Spleen (tissue), 11 donors: ENCODE data around the gene ATP8B2. TPM values are rescaled to one million over a fixed set of nuclear protein-coding genes. Genes with fewer than 3 reads are reported as not detected.
A peak's percentile ranks its signal among the peaks of the same experiment; 100 is the strongest.

Experiments
- DNase-seq: peaks from one replicate; pipeline ENCODE4 v3.0.0-alpha.2; 2020
- H3K27ac ChIP-seq, 8 donors: fragments of 200-600 bp; sonication (generic) in 7 of 8; 1 replicate in 4 of 8; 2 replicates in 4 of 8; pipeline versions ENCODE4 v1.5.0 to v1.8.0; 2016 to 2021; ENCODE audit warnings: inconsistent platforms in 4 of 8, mild to moderate bottlenecking in 4 of 8, moderate library complexity in 1 of 8
- H3K27me3 ChIP-seq, 7 donors: fragments of 200-600 bp; sonication (generic) in 6 of 7; replicated peaks in 1 of 7; 1 replicate in 4 of 7; 2 replicates in 3 of 7; pipeline versions ENCODE4 v1.5.0 to v1.8.0; 2016 to 2021; ENCODE audit warnings: inconsistent platforms in 3 of 7, mild to moderate bottlenecking in 1 of 7
- H3K36me3 ChIP-seq, 6 donors: fragments of 200-600 bp; sonication (generic) in 5 of 6; 1 replicate in 4 of 6; 2 replicates in 2 of 6; pipeline versions ENCODE4 v1.5.0 to v1.8.0; 2016 to 2021; ENCODE audit warnings: inconsistent platforms in 2 of 6
- H3K4me1 ChIP-seq, 6 donors: fragments of 200-600 bp; sonication (generic) in 5 of 6; 1 replicate in 3 of 6; 2 replicates in 3 of 6; pipeline versions ENCODE4 v1.5.0 to v1.8.0; 2016 to 2021; ENCODE audit warnings: inconsistent platforms in 3 of 6
- H3K4me3 ChIP-seq, 8 donors: fragments of 200-600 bp; sonication (generic) in 7 of 8; 1 replicate in 4 of 8; 2 replicates in 4 of 8; pipeline versions ENCODE4 v1.5.0 to v1.8.0; 2016 to 2021; ENCODE audit warnings: inconsistent platforms in 4 of 8, mild to moderate bottlenecking in 4 of 8, moderate library complexity in 2 of 8
- H3K9me3 ChIP-seq, 8 donors: fragments of 200-600 bp; sonication (generic) in 7 of 8; 1 replicate in 4 of 8; 2 replicates in 4 of 8; pipeline versions ENCODE4 v1.5.0 to v1.8.0; 2016 to 2021; ENCODE audit warnings: inconsistent platforms in 4 of 8
- POLR2A ChIP-seq, 3 donors: fragments of 450-650 bp; IDR thresholded peaks; one replicate each; pipeline ENCODE4 v1.5.1; 2017; ENCODE audit warnings: antibody characterized with exemption in 3 of 3, mild to moderate bottlenecking in 1 of 3
- POLR2AphosphoS5 ChIP-seq, 3 donors: sonication (generic); formaldehyde crosslinking; IDR thresholded peaks; one replicate each; pipeline ENCODE4 v1.5.1; 2017; ENCODE audit warnings: antibody characterized with exemption in 3 of 3
- WGBS, 5 donors: extraction: QIAGEN DNeasy Blood & Tissue Kit in 3 of 5; methylation state at CpG; one replicate each; pipeline versions ENCODE4 v1.1.5 to v1.1.7; 2013 to 2018; 5-methylcytosine and 5-hydroxymethylcytosine counted together
- intact Hi-C: fragments of 100-400 bp; cut with DNase I; formaldehyde crosslinking; loops from one replicate; pipeline ENCODE4 v1.15.0; 2023; ENCODE audit warnings: low total_unique reads
- polyA plus RNA-seq, 3 donors: library from polyadenylated mRNA; stranded (reverse); fragments of 200-250 nt; gene quantifications; one replicate each; pipeline ENCODE4 v1.2.1, GENCODE V29; 2013
- total RNA-seq, 7 donors: library from RNA; depleted of rRNA in 3 of 7; stranded (reverse); fragments of >200 nt in 3 of 7; fragmentation: NEBNext Ultra II Directional in 4 of 7; extraction: Animal tissue kit (Norgen Biotek cat#: 25700) in 4 of 7; gene quantifications; one replicate each; pipeline versions ENCODE4 v1.1.0 to v1.2.1, GENCODE V29; 2016 to 2021
- TF ChIP-seq, protein P1 (sequence below), 11 experiments: fragments of 200-600 bp in 7 of 11; fragments of 450-650 bp in 4 of 11; sonication (generic) in 4 of 11; IDR thresholded peaks in 8 of 11; conservative IDR thresholded peaks in 3 of 11; 1 replicate in 7 of 11; 2 replicates in 4 of 11; pipeline versions ENCODE4 v1.4.0 to v1.8.0; 2016 to 2021; ENCODE audit warnings: antibody characterized with exemption in 11 of 11, inconsistent platforms in 4 of 11, mild to moderate bottlenecking in 1 of 11
- donor health status: healthy with polysubstance abuse.
- donor health status: DM: no; HTN: no; CAD: no; lungs with moderate emphysema.
- donor health status: DM: no; HTN: no; CAD: no.
- donor health status: Bipolar disorder and iron deficiency.
- donor health status: healthy.
- donor health status: DM: no; HTN: no; CAD: no.
- donor health status: DM: yes; HTN: yes; CAD: no.

Gene ATP8B2
- total and polyA plus RNA-seq, 10 donors, result 5.4 to 107 (median 44.7) TPM

DNA sequence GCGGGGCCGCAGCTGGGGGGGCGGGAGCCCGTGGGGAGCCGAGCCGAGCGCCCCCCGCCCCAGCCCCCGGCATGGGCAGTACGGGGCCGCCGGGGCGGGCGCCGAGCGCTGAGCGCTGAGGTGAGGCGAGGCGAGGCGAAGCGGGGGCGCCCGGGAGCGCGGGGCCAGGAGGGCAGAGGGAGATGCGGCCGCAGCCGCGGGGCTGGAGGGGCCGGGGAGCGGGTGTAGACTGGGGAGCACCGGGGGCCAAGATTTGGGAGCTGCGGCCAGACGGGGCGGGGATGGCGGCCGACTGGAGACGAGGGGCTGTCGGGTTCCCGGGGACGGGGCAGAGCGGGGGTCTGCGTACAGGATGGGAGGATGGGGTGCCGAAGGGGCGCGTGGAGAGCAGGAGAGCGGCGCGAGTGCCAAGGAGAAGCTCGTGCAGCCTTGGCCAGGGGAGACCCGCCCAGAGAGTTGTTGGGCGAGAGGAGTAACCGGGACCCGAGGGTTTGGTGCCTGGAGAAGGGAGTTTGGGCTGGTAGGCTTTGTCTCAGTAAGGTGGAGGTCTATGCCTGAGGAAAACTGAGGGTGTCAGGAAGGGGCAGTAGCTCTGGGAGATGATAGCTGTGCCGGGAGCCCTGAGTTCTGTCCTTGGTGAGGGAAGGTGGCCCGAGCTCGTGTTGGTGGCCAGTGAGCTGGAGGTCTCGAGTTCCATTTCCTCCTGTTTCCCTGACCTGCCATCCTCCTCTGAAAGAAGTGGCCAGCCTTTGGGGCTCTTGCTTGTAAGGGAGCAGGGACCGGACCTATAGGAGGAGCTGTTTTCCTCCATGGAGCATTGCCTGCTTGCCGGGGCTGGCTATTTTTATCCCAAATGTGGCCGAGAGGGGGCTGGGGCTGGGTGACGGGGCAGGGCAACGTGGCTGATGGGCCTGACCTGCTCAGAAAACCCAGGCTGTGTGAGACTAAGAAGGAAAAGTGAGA lies 539 bp downstream of the ATP8B2 start:
- Histone ChIP-seq H3K9me3 (no peaks in the 10 kb centered on the region), H3K27ac (peak overlapping the region; percentile 59 to 93 (median 88)), H3K4me3 (peak overlapping the region; percentile 55 to 88 (median 74)), H3K4me1 (peaks cover 35 to 70% (median 61%) of the 10 kb centered on the region in 6 donors), H3K36me3 (peaks cover 0 to 3% (median 0%) of the 10 kb centered on the region in 6 donors), H3K27me3 (peaks cover 0 to 49% (median 0%) of the 10 kb centered on the region in 7 donors)
- DNase-seq, result peak; percentile 86
- TF ChIP-seq POLR2A (IDR thresholded peaks at IDR 0.05) (no peak), POLR2AphosphoS5 (IDR thresholded peaks at IDR 0.05) (no peak)
- TF ChIP-seq, protein P1, sequence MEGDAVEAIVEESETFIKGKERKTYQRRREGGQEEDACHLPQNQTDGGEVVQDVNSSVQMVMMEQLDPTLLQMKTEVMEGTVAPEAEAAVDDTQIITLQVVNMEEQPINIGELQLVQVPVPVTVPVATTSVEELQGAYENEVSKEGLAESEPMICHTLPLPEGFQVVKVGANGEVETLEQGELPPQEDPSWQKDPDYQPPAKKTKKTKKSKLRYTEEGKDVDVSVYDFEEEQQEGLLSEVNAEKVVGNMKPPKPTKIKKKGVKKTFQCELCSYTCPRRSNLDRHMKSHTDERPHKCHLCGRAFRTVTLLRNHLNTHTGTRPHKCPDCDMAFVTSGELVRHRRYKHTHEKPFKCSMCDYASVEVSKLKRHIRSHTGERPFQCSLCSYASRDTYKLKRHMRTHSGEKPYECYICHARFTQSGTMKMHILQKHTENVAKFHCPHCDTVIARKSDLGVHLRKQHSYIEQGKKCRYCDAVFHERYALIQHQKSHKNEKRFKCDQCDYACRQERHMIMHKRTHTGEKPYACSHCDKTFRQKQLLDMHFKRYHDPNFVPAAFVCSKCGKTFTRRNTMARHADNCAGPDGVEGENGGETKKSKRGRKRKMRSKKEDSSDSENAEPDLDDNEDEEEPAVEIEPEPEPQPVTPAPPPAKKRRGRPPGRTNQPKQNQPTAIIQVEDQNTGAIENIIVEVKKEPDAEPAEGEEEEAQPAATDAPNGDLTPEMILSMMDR (IDR thresholded peaks at IDR 0.05 in 8 of 11, conservative IDR thresholded peaks at IDR 0.05 in 3 of 11), result peak in 8 of 11 experiments; percentile 22 to 53 (median 44)
- 1 to 3% (median 1%) methylated on average over 24 to 63 of the region's 63 CpGs for WGBS, 5 donors
- intact Hi-C loops, result no loop called here

DNA sequence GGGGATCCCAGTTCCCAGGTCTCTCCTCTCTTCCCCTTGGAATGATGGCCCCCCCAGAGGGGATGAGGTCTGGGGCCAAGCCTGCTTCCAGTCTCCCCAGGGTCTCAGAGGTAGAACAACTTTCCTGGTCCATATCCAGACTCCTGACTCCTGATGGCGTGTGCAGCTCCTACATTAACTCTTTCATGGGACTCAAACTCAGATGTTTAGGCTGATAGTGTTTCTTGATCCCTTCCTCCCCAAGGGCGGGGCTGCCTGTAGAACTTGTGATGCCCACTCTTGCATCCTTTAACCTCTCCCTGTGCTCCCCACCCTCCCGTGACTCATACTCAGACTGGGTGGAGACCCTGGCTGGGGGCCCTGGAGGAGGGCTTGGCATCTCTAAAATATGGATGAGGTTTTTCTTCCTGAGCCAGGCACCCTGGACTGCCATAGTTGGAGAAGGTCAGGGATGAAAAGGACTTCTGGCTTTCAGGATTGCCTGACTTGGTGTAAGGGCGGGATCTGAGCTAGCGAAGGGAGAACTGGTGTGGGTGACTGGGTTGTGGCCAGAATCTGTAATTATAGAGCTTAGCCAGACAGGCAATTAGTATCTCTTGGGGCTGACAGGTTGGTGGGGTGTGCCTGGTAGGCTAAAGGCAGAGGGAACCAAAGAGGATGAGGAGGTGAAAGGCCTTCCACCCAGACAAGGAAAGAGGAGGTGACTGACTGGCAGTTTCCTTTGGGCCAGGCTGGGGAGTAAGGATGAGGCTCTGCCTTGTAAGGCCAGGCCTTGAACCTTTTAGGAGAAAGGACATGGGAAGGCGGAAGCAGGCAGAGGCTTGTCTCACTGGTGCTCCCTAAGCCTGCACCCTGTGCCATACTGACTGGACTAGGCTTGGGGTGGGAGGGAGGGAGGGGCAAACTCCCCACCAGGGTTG lies 1.5 kb downstream of the ATP8B2 start:
- 47 to 61% (median 56%) methylated on average over 6 of the region's 6 CpGs for WGBS, 5 donors
- peaks cover 0 to 49% (median 0%) of the 10 kb centered on the region in 7 donors for H3K27me3 ChIP-seq
- intact Hi-C loops, result no loop called here
- H3K9me3 ChIP-seq, result no peaks in the 10 kb centered on the region
- peak overlapping the region; percentile 27 to 93 (median 88) for H3K27ac ChIP-seq
- DNase-seq, result no peak
- TF ChIP-seq POLR2A (IDR thresholded peaks at IDR 0.05) (no peak), POLR2AphosphoS5 (IDR thresholded peaks at IDR 0.05) (no peak)
- TF ChIP-seq, protein P1 (IDR thresholded peaks at IDR 0.05 in 8 of 11, conservative IDR thresholded peaks at IDR 0.05 in 3 of 11), result no peak
- H3K4me3 ChIP-seq, result peak overlapping the region in 7 of 8 donors; percentile 42 to 88 (median 72)
- H3K36me3 ChIP-seq, result peaks cover 0 to 12% (median 8%) of the 10 kb centered on the region in 6 donors
- H3K4me1 ChIP-seq, result peaks cover 35 to 79% (median 62%) of the 10 kb centered on the region in 6 donors

DNA sequence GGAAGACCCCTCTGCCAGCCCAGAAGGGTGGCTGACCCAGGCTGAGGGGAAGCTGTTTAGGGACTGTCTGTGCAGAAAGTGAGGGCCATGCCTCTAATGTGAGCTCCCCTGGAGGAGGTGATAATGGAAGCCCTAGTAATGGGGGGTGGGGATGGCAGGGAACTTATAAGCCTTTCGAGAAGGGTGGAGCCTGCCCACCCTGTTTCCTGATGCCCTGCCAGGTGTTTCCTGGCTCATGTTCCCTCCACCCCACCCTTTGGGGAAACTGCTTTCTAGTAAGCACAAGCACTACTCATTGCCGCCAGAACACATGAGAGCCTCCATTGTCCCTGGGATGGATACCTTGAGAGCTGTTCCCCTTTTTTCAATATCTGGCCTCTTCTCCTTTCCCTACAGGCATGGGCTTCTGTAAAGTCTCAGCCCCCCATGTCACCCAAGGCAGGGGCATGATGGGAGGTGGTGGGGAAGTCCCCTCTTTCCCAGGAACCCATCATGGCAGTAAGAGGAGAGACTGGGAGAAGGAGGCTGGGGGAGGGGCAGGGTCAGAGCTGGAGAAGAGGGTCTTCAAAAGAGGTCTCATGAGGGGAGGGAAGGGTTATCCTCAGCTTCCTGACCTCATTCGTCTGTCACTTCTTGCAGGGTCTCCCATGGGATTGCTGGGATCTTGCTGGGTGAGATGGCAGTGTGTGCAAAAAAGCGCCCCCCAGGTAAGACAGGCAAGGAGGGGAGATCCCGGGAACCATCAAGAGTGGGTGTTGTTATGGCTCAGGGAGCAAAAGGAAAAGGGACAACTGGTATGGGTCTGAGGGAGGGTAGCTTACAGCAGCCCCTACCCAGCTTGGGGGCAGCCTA lies 2.4 kb downstream of the ATP8B2 start:
- H3K27me3 ChIP-seq, result peaks cover 0 to 42% (median 0%) of the 10 kb centered on the region in 7 donors
- peaks cover 35 to 81% (median 62%) of the 10 kb centered on the region in 6 donors for H3K4me1 ChIP-seq
- 13 to 17% (median 16%) methylated on average over 5 of the region's 5 CpGs for WGBS, 5 donors
- H3K9me3 ChIP-seq, result no peaks in the 10 kb centered on the region
- H3K4me3 ChIP-seq, result peak overlapping the region; percentile 24 to 88 (median 50)
- TF ChIP-seq POLR2AphosphoS5 (IDR thresholded peaks at IDR 0.05), result peak in 2 of 3 donors; percentile 56 to 69
- TF ChIP-seq, protein P1 (IDR thresholded peaks at IDR 0.05 in 8 of 11, conservative IDR thresholded peaks at IDR 0.05 in 3 of 11), result no peak
- H3K36me3 ChIP-seq, result peaks cover 0 to 21% (median 16%) of the 10 kb centered on the region in 6 donors
- intact Hi-C loops, result no loop called here
- DNase-seq, result no peak
- peak overlapping the region; percentile 27 to 93 (median 88) for H3K27ac ChIP-seq
